HG02885 (cell line): ENCODE measurements around the gene NSMCE3.
"Not testable (repeated sequence)": the region's sequence is repeated elsewhere in the genome, so short reads cannot be mapped to it uniquely, and the experiment has no call there.

Source experiments
- ATAC-seq: cut with Tn5 transposase; IDR thresholded peaks from one replicate; pipeline ENCODE4 v1.9.1; 2021; ENCODE audit warnings: mild to moderate bottlenecking; ENCODE audit not compliant: unreplicated experiment, poor library complexity

Gene NSMCE3

DNA sequence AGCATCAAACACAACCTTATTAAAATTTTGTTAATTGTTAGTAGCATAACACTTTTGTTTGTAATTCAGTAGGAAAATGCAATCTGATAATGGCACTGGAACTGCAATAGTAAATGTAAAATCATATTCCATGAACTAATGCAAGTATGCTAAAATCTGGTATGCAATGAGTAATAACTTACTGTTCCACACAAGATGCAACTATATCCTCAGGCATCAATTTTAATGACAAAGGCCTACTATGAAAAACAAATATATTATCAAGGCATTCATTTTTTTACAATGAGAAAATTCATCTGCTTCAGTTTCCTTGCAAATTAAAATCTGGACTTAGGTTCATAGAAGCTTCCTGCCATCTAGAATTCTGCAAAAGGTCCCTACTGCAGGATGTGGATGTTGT lies 1.4 kb upstream of the NSMCE3 start:
- no peak for ATAC-seq

DNA sequence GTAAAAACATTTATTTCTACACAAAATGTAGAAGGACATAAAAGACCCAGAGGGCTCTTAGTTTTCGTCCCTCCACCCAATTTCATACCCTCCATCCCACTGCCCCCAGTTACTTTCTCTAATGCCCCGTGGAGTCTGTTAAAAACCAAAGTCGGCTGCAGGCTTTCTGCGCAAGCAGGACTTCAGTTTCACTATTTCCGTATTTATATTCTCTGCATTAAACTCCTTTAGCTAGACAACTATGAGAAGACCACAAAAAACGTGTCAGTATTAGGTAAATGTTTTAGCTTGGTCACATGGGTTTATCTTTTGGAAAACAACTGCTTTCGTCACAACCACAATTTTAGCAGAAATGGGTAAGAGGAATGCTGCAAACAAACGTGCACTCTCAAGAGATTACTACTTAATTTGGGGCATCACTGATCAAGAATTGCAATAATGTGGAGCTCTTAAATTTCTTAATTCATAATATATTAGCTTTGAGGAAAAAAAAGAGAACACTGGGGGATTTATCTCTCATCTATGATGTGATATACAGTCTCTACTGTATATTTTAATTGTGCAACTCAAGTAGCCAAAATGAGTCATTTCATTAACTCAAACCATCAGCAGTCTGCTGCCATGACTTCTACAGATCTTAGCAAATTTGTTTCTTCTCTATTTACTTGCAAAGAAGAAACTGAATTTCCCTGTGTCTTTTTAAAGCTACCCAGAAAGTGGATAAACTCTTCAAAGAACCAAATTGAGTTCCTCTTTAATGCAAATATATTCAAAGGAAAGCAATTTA lies 740 bp upstream of the NSMCE3 start:
- ATAC-seq = peak; percentile 31

DNA sequence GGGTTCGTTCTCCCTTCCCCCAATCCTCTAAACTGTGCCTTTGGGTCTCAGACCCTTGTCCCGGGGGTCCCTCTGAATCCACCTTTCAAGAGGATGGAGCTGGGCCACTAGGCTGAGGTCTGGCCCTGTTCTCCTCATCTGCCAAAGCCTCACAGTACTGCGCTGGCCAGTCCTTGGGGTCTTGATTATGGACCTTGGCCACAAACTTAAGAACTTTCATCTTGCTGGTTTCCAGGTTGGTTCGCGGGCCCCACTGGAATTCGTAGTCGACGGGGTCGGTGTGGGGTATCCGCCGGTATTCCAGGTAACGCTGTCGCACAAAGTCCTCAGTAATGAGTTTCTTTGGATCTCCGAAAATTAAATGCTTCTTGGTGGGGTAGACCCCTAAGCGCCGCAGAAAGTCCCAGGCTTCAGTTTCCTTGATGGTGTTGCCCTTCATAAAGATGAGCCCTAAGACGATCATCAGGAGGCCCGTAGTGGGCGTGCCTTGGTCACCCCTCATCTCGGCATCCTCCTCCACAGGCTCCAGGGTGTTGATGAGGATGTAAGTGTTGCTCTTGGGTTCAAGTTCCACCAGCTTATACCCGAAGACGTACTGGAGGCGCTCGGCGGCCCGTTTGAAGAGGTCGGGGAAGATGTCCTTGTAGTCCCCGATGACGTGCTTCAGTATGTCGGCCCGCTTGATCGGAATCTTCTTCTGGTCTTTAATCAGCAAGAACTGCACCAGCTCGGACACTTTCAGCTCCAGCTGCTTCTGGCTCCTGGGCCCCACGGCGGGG lies 727 bp downstream of the NSMCE3 start:
- ATAC-seq = peak; percentile 28

DNA sequence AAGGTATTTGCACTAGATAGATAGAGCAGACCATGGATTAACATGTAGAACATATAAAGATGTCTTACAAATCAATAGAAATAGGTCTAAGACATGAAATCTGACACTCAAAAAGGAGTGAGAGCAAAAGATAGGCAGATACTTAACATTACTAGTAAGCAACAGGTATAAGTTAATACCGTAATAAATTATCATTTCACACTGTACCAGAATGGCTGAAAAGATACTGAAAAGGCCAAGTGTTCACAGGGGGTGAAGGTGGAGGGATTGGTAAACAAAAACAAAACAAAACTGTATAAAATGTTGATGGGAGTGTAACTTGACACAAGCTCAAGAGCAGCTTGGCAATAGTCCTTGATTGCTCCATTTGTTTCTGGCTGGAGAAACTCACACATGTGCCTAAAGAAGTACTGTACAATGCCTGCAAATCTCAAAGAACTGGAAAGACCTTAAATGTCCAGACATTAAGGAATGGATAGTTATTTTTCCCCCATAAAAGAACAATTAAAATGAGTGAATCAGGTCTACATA lies 3.5 kb downstream of the NSMCE3 start:
- ATAC-seq = no peak

DNA sequence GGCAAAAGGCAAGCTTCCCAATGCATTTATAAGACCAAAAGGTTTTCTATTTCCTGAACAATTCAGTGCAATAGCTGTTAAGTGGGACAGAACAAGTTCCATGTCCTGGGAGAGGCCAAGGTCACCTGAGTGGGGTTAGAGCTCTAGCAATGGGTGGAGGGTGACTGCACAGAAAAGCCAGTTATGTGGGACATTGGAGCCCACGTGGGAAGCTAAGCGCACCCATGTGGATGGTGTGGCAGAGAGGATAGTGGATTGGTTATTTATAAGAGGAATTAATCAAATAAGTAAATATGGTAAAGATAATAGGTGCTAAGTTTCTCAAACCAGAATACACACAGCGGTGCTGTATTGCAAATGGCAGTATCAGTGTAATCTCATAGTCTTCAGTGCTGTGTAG lies 6.3 kb downstream of the NSMCE3 start:
- no peak for ATAC-seq

DNA sequence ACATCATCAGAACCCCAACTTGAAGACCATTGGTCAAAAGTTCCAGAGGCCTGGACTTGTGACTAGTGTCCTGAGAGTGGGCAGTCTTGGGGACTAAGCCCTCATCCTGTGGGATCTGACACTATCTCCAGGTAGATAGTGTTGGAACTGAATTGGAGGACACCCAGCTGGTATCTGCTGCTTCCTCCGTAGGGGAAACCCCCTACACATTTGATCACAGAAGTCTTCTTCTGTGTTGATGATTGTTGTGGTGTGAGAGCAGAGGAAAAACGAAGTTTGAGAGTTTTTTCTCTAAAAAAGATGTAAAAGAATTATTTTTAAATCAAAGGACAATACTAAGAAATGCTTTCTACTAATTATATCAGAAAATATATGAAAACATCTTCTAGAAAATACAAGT lies 6.9 kb downstream of the NSMCE3 start:
- ATAC-seq = no peak

DNA sequence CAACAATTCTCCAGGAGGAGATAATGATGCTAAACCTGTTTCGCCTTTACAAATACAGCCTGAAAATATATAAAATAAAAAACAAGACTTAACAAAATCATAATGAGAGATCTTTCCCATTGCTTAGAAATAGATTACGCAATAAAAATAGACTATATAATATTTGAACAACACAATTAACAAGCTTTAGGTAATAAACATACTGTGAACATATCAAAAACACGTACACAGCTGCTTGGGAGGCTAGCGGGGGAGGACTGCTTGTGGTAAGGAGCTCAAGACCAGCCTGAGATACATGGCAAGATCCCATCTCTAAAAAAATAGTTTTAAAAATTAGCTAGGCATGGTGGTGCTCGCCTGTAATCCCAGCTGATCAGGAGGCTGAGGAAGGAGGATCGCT lies 8.7 kb downstream of the NSMCE3 start:
- ATAC-seq = no peak

DNA sequence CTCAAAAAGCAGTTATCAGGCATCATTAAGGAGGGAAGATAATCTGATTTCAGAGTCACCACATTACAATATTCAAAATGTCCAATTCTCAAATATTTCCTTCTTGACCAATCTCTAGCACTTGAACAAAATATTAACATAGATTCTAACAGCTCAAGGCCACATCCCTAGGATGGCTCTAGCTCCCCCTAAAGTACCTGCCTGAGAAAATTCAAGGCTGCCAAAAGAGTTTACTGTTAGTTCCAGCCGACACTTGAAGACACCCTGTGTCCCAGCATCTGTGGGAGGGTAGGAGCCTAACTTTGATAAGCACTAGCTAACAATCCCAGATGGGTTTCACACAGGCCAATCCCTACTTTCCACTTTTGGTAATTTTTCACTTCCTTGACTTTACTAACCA lies 10.4 kb downstream of the NSMCE3 start:
- ATAC-seq = no peak

DNA sequence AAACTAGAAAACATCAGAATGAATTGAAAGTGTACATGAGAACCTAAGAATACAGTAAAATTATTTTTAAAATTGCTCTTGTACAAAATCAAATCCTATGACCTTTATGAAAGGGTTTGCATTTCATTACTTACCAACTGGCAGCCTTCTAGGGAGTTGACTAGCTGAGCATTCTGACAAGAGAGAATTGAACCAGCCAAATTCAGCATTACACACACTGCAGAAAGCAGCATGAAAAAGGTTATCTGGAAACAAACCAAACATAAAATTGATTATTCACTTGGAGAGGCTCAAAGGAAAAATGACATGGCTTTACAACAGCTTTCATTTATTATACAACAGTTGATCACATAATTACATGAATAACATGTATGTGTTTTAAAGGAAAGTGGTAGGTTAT lies 17.4 kb downstream of the NSMCE3 start:
- ATAC-seq = no peak

DNA sequence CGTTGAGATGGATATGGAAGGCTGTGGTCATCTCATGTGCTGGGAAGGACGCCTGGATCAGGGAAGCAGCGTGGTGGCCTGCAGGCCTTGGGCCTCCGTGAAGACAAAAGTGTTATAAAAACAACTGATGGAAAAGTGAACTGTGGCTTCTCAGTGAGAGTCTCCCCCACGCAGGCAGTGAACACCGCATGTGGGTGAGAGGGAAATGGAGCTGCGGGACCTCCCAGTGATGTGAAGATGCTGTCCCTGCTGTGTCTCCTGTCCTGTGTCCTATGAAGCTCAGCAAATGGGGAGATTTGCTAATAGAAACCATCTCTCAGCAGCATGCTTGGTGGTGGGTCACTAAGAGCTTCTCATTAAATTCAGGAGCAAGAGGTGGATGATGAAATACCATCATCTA lies 25.1 kb downstream of the NSMCE3 start:
- ATAC-seq = no peak

DNA sequence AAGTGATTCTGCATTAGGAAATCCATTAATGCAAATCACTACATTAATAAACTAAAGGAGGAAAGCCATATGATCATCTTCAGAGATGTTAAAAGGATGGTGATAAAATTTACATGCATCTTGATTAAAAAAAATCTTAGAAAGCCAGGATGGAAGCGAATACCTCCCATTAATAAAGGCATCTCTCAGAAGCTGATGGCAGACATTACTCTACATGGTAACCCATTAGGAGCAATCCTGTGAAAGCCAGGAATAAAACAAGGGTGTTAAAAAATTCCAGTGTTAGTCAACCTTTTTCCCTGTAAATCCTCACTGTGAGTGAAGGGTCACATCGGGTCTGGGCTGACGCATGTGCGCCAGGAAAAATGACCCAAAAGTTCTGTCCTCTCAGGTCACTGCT lies 25.5 kb downstream of the NSMCE3 start:
- no peak for ATAC-seq

DNA sequence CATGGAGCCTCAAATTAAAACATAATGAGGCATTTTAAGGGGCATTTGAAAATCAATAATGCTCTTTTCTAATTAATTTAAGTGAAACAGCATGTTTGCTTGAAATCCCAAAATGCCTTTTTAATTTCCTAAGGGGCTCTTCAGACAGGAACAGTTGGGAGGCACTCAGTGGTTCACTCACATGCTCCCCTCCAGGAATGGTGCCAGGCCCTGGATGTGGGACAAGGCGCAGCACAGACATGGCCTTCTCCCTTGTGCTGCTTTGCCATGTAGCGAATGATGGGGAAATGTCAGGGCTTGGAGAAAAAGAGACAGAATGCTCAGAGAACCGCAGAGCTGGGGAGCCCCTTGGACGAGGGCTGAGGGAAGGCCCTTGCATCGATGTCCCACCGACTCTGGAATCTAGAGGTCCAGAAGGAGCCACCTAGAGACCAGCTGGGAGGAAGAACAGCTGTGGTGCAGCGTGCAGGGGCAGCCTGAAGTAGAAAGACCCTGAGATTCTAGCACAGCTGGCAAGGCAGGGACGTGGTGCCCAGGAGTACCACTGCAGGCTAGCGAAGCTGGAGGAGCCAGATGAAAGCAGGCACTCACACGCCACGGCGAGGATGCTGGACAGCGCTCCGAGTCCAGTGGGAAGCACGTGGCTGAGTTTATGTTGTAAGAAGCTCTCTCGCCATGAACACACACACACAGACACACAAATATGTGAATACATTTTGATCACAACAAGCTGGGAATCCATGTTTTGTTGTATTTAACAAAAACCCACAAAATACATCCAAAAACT lies 27.0 kb downstream of the NSMCE3 start:
- no peak for ATAC-seq

DNA sequence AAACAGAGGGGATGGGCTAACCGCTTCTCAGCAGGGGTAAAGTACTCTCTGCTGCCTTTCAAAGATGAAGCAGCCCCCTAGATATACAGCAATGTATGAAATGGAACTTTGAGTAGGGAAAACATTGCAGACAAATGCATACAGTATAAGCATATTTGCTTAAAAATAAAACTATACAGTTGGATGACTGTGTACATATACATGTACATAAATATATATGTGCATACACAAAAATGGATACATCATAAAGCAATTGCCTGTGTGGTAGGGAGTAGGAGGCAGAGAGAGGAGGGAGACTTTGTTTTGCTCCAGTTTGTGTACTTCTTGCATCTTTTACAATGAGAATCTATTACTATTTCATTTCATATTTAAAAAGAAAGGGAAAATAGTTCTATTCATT lies 28.4 kb downstream of the NSMCE3 start:
- ATAC-seq = no peak

DNA sequence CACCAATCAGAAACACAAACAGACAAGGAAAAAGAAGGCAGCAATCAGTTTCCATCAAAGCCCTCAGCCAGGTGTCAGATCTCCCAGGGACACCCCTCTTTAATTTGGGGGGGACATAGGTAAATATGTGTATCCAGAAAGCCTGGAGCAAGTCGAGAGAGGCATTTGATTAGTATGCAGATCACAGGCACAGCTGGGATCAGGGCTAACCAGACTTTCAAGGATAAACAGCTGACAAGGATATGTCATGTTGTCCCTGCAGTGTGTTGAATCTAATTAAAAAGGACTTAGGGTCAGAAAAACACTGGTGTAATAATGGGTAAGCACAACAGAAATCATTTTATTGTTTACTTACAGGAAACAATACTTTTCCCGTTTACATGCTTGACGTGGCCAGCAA lies 30.2 kb downstream of the NSMCE3 start:
- no peak for ATAC-seq

DNA sequence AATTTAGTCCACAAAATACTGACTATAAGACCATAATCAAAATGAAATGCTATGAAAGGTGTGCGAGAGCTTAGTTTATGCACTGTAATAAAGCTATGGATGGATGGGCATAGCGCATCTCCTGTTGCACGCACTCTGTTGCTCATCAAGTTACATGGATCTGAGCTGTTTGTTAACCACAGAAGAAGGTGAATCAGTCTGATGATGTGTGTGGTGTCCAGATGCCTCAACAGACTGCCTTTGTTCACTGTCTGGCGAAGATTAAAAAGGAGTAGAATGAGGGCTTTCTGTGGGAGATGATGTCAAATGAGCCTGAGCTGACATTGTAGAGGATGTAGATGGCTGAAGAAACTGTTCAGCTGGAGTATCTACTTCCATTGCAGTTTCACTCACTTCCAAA lies 36.1 kb downstream of the NSMCE3 start:
- ATAC-seq = no peak

DNA sequence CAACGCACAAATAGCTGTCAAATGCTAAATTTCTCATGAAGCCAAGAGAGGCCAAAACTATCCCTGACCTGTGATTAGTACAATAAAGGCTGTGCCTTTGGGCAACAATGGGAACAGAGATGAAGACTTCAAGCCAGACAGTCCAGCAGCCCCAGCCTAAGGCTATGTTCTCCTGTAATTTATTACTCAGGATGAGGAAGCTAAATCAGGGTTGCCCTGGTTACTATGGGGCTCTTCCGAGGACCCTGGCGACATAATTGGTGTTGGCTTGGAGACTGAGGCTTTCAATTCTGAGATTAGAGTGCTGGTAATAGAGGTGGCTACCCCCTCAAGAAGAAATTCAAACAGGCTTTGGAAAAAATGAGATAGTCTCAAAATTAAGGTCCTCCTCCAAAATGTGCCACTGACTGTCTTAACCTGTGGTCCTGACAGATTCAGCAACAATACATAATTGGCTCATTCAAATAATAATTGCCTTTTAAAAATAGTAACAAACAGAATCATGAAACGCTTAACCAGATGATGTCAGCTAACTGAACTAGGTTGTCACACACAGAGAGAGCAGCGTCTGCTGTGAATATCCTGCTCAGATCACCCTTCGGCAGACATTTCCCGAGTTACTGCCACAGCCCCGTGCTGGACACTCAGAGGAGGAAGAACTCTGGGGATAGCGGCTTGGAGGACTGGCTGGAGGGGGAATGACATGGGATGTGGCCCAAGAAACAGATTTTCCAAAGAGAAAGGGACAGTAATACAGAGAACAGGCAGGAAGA lies 43.0 kb downstream of the NSMCE3 start:
- ATAC-seq = no peak

DNA sequence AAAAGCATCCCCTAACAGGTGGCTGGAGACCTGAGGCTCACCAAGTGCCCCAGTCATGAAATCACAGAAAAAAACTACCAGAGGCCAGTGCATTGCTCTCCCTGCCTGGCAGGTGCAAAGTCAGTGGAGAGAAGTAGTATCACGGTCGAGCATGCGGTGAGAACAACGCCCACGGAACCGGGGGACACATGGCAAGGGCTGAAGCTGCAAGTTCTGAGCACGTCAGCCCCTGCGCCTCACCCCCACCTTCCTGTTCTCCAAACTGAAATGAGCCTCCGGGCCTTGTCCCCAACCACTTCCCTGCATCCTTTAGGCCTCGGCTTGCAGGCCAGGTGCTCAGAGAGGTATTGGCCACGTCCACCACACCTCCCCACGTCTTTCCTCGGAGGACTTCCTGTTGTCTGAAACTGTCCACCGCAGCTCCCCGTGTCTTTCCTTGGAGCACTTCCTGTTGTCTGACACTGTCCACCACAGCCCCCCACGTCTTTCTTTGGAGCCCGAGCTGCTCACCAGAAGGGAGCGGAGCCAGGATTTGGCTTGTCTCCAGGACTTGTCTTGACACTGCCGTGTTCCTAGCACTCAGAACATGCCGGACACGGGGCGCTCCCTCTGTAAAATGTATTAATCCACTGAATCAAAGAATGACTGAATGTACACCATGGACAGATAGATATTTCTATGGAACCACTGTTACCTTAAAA lies 43.9 kb downstream of the NSMCE3 start:
- ATAC-seq = no peak

DNA sequence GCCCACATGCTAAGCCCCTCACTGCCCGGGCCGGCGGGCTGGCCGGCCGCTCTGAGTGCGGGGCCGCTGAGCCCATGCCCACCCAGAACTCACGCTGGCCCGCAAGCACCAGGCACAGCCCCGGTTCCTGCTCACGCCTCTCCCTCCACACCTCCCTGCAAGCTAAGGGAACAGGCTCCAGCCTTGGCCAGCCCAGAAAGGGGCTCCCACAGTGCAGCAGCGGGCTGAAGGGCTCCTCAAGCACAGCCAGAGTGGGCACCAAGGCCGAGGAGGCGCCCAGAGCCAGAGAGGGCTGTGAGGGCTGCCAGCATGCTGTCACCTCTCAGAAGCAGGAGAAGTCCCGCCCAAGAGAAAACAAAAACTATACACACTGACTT lies 44.6 kb downstream of the NSMCE3 start:
- ATAC-seq = not testable (repeated sequence)

DNA sequence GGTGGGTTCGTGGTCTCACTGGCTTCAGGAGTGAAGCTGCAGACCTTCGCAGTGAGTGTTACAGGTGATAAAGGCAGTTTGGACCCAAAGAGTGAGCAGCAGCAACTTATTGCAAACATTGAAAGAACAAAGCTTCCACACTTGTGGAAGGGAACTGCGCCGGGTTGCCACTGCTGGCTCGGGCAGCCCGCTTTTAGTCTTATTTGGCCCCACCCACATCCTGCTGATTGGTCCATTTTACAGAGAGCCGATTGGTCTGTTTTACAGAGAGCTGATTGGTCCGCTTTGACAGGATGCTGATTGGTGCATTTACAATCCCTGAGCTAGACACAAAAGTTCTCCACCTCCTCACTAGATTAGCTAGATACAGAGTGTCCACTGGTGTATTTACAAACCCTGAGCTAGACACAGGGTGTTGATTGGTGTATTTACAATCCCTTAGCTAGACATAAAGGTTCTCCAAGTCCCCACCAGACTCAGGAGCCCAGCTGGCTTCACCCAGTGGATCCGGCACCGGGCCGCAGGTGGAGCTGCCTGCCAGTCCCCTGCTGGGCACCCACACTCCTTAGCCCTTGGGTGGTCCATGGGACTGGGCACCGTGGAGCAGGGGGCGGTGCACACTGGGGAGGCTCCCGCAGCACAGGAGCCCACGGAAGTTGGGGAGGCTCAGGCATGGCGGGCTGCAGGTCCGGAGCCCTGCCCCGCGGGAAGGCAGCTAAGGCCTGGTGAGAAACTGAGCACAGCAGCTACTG lies 45.2 kb downstream of the NSMCE3 start:
- ATAC-seq = not testable (repeated sequence)
